Ectodermal cell (in vitro differentiated cells): ENCODE data around the gene ZNF750.

ENCODE experiments used
- H3K27ac ChIP-seq: 2 replicates; pipeline ENCODE4 v1.7.0; 2013; ENCODE audit warnings: mild to moderate bottlenecking, low read depth, low read length; ENCODE audit not compliant: insufficient read depth, poor library complexity, severe bottlenecking
- H3K27me3 ChIP-seq: 2 replicates; pipeline ENCODE4 v1.7.0; 2013; ENCODE audit warnings: mild to moderate bottlenecking, low read length; ENCODE audit not compliant: insufficient read depth, control insufficient read depth, poor library complexity, severe bottlenecking
- H3K36me3 ChIP-seq: one replicate; pipeline ENCODE4 v1.7.0; 2013; ENCODE audit warnings: low read length; ENCODE audit not compliant: control insufficient read depth, insufficient read depth
- H3K4me1 ChIP-seq: one replicate; pipeline ENCODE4 v1.7.0; 2013; ENCODE audit warnings: low read length; ENCODE audit not compliant: control insufficient read depth, insufficient read depth
- H3K4me3 ChIP-seq: 2 replicates; pipeline ENCODE4 v1.7.0; 2013; ENCODE audit warnings: low read depth, low read length, control low read depth; ENCODE audit not compliant: insufficient read depth
- H3K9me3 ChIP-seq: 2 replicates; pipeline ENCODE4 v1.7.0; 2013; ENCODE audit warnings: mild to moderate bottlenecking, low read length, moderate library complexity; ENCODE audit not compliant: control insufficient read depth
- WGBS, 2 experiments: methylation state at CpG; one replicate each; pipeline ENCODE4 v1.1.7; 2013; ENCODE audit warnings: missing lambda C conversion rate in 2 of 2; 5-methylcytosine and 5-hydroxymethylcytosine counted together

ZNF750 gene

GRCh38 chr17:82832881-82833475 lies 6.8 kb downstream of the ZNF750 start:
- Histone ChIP-seq H3K4me1 (peaks cover 3% of the 10 kb centered on the region), H3K27ac (no peak overlapping the region), H3K27me3 (no peaks in the 10 kb centered on the region), H3K9me3 (no peaks in the 10 kb centered on the region), H3K36me3 (peaks cover 7% of the 10 kb centered on the region), H3K4me3 (no peak overlapping the region)
- 91 to 93% methylated on average over 19 to 20 of the region's 20 CpGs for WGBS, 2 experiments

DNA sequence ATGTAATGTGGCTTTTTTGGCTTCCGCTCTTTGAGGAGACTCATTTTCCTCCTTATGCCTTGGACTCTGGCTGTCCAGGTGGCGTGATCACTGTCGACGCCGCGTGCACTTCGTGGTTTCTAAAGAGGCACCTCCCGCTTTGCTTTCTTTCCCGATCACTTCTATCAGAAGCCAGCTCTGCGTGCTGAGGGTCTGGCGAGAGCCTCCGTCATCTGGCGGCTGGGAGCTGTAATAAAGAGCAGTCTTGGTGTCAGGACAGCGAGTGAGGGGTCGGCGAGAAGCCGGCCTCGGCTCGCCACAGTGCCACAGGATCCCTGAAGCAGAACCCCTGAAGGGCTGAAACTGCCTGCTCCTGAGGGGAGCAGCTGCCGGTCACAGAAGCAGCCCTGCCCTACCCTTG lies 7.4 kb downstream of the ZNF750 start:
- Histone ChIP-seq H3K4me3 (no peak overlapping the region), H3K27me3 (no peaks in the 10 kb centered on the region), H3K36me3 (peaks cover 9% of the 10 kb centered on the region), H3K9me3 (no peaks in the 10 kb centered on the region), H3K4me1 (peaks cover 3% of the 10 kb centered on the region), H3K27ac (no peak overlapping the region)
- WGBS, 2 experiments: 87 to 90% methylated on average over 20 of the region's 20 CpGs

- H3K4me3 ChIP-seq: no peak overlapping the region
- no peaks in the 10 kb centered on the region for H3K9me3 ChIP-seq
- H3K36me3 ChIP-seq: peaks cover 9% of the 10 kb centered on the region
- H3K27me3 ChIP-seq: no peaks in the 10 kb centered on the region
- peaks cover 3% of the 10 kb centered on the region for H3K4me1 ChIP-seq
- WGBS, 2 experiments: 94 to 96% methylated on average over 18 of the region's 18 CpGs
- H3K27ac ChIP-seq: no peak overlapping the region
Measured at GRCh38 chr17:82831818-82832200, 8.0 kb downstream of the ZNF750 start.

- whole genome bisulfite sequencing, 2 experiments: 92 to 93% methylated on average over 29 of the region's 29 CpGs
- Histone ChIP-seq H3K36me3 (peaks cover 9% of the 10 kb centered on the region), H3K27me3 (no peaks in the 10 kb centered on the region), H3K27ac (no peak overlapping the region), H3K4me1 (peaks cover 3% of the 10 kb centered on the region), H3K4me3 (no peak overlapping the region), H3K9me3 (no peaks in the 10 kb centered on the region)
Measured at GRCh38 chr17:82831041-82831817, 8.6 kb downstream of the ZNF750 start.

DNA sequence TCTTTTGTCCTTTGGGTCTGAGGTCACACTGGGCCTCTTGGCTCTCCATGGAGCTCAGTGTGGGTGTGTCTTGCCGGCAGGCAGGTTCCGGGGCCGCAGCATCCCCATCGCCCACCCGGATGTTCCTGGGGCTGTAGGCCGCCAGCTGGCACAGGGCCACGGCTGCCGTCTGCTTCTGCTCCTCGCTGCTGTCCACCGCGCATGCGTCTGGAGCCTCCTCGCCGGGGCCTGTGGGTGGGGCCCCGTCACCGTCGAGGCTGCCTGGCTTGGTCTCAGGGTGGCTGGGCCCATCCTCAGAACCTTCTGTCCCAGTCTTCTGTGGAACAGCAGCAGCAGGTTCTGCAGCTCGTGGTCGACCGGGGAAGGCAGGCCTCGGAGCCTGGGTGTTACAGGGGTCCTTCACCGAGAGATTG lies 9.6 kb downstream of the ZNF750 start:
- H3K9me3 ChIP-seq: no peaks in the 10 kb centered on the region
- 95 to 96% methylated on average over 22 of the region's 22 CpGs for WGBS, 2 experiments
- H3K36me3 ChIP-seq: peaks cover 9% of the 10 kb centered on the region
- H3K4me3 ChIP-seq: no peak overlapping the region
- H3K27ac ChIP-seq: no peak overlapping the region
- no peaks in the 10 kb centered on the region for H3K27me3 ChIP-seq
- H3K4me1 ChIP-seq: peaks cover 3% of the 10 kb centered on the region

GRCh38 chr17:82828875-82829487 lies 10.8 kb downstream of the ZNF750 start:
- H3K27ac ChIP-seq: no peak overlapping the region
- no peaks in the 10 kb centered on the region for H3K27me3 ChIP-seq
- no peaks in the 10 kb centered on the region for H3K9me3 ChIP-seq
- peaks cover 9% of the 10 kb centered on the region for H3K36me3 ChIP-seq
- WGBS, 2 experiments: 96% methylated on average over 26 of the region's 26 CpGs
- no peak overlapping the region for H3K4me3 ChIP-seq
- H3K4me1 ChIP-seq: peaks cover 3% of the 10 kb centered on the region

- Histone ChIP-seq H3K27me3 (no peaks in the 10 kb centered on the region), H3K9me3 (no peaks in the 10 kb centered on the region), H3K4me3 (no peak overlapping the region), H3K27ac (no peak overlapping the region), H3K4me1 (peaks cover 3% of the 10 kb centered on the region), H3K36me3 (peaks cover 15% of the 10 kb centered on the region)
- WGBS, 2 experiments: 94 to 97% methylated on average over 7 of the region's 7 CpGs
Measured at GRCh38 chr17:82826956-82827355, 12.9 kb downstream of the ZNF750 start.

- H3K4me1 ChIP-seq: peaks cover 3% of the 10 kb centered on the region
- H3K36me3 ChIP-seq: peaks cover 15% of the 10 kb centered on the region
Measured at GRCh38 chr17:82826211-82826610, 13.6 kb downstream of the ZNF750 start.

DNA sequence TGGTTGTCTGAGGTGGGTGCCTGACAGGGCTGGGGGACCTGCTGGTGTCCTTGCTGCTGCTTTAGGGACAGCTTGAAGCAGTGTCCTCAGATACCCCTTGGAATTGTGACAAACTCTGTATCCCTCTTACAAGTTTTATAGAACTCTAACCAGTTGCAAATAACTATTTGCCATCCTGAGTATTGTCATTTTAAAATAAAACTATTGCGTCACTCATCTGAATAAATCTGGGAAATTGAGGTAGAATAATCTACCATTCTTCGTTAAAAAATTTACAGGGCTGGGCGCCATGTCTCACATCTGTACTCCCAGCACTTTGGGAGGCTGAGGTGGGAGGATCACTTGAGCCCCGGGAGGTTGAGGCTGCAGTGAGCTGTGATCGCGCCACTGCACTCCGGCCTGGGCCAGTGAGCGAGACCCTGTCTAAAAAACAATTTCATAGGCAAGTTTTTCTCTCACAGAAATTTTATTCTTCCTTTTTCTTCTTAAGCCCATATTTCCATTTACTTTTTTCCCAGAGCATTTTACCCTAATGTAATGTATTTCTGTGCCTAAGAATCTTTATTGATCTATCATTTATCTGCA lies 14.2 kb downstream of the ZNF750 start:
- Histone ChIP-seq H3K27me3 (no peaks in the 10 kb centered on the region), H3K36me3 (peaks cover 18% of the 10 kb centered on the region), H3K4me3 (no peak overlapping the region), H3K27ac (no peak overlapping the region), H3K9me3 (no peaks in the 10 kb centered on the region), H3K4me1 (peaks cover 3% of the 10 kb centered on the region)
- 90 to 95% methylated on average over 8 of the region's 8 CpGs for WGBS, 2 experiments

More at GRCh38 chr17:82826211-82826610, 13.6 kb downstream of the ZNF750 start:
- no peaks in the 10 kb centered on the region for H3K27me3 ChIP-seq
- no peak overlapping the region for H3K4me3 ChIP-seq
- H3K27ac ChIP-seq: no peak overlapping the region
- no peaks in the 10 kb centered on the region for H3K9me3 ChIP-seq

DNA sequence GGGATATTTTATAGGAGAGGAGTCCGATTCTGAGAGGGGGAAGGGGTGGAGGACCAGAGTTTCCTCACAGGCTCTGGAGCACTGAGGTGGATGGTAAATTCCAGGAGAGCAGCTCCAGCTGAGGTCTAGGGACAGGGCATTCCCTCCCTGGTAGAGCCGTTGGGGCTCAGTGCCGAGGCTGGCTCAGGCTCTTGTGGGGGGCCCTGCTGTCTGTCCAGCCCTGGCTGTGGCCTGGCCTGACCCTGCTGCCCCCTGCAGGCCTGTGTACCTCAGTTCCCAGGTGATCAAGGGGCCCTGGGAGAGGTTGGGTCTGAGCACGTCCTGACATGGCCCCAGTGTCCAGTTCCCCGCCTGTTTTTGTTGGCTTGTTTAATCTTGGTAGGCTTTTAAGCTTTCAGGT lies 16.8 kb downstream of the ZNF750 start:
- Histone ChIP-seq H3K27me3 (no peaks in the 10 kb centered on the region), H3K4me3 (no peak overlapping the region), H3K9me3 (no peaks in the 10 kb centered on the region), H3K36me3 (peaks cover 33% of the 10 kb centered on the region), H3K27ac (no peak overlapping the region), H3K4me1 (no peaks in the 10 kb centered on the region)
- WGBS, 2 experiments: 88 to 91% methylated on average over 5 of the region's 5 CpGs
